SKM-1 (cell line): ENCODE measurements around the gene FOXF1.

Experiments used
- DNase-seq: peaks from one replicate; lab custom pipeline; 2025; ENCODE audit not compliant: unreplicated experiment; lab: John Stamatoyannopoulos, UW

Gene FOXF1

DNA sequence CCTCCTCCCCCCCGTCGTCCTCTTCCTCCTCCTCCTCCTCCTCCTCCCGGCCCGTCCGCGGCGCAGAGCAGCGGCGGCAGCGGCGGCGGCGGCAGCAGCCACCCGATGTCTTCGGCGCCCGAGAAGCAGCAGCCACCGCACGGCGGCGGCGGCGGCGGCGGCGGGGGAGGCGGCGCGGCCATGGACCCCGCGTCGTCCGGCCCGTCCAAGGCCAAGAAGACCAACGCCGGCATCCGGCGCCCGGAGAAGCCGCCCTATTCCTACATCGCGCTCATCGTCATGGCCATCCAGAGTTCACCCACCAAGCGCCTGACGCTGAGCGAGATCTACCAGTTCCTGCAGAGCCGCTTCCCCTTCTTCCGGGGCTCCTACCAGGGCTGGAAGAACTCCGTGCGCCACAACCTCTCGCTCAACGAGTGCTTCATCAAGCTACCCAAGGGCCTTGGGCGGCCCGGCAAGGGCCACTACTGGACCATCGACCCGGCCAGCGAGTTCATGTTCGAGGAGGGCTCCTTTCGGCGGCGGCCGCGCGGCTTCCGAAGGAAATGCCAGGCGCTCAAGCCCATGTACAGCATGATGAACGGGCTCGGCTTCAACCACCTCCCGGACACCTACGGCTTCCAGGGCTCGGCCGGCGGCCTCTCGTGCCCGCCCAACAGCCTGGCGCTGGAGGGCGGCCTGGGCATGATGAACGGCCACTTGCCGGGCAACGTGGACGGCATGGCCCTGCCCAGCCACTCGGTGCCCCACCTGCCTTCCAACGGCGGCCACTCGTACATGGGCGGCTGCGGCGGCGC is at the start of gene FOXF1:
FOXF1 (plus strand) TSS at position 63 of the 797 bp plus-strand sequence; CDS start at position 106, 43 bp downstream.
- DNase-seq = no peak

DNA sequence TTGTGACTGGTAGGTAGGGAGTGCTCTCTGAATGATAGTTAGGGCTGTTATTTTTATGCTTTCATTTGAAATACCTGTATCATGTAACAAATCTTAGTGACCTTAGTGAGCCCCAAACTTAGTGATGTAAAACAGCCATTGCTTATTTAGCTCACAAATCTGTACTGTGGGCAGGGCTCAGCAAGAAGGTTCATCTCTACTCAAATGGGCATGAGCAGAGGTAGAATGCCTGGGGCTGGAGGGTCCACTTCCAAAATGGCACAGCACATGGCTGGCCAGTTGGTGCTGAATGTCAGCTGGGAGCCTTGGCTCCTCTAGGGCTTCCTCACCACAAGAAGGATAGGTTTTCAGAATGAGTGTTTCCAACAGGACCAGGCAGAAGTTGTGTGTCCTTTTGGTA is 49.3 kb upstream of the FOXF1 start:
- DNase-seq = no peak

DNA sequence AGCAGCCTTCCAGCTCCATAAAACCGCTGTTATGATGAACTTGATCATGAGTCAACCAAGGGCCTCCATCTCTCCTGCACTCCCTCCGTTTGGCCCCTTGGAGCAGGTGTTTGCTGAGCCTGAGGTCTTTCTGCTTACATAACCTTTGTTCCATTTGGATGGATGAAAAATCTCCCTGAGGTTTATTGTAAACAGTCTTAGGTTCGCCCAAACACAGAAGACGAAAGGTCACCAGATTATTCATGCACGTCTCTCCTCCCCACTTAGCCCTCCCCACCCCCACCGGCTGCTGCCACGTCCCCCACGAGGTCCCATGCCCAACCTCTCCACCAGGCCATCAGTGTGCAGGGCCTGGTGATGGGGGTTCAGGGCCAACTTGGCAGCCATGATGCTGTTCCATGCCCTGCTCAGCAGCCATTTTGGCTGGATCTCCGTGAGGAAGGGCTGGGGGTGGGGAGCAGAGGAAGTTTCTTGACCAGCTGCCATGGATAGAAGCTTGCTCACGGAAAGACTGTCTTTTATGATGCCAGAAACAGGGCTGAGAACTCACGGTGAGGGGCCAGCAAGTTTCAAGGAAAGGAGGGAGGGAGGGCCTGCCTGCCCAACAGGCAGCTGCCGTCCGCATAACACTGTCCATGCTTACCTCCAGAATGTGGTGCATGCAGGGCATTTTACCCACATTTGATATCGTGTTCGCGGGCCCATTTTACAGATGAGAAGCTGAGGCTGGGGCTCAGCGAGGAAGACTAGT is 47.8 kb upstream of the FOXF1 start:
- DNase-seq = no peak

DNA sequence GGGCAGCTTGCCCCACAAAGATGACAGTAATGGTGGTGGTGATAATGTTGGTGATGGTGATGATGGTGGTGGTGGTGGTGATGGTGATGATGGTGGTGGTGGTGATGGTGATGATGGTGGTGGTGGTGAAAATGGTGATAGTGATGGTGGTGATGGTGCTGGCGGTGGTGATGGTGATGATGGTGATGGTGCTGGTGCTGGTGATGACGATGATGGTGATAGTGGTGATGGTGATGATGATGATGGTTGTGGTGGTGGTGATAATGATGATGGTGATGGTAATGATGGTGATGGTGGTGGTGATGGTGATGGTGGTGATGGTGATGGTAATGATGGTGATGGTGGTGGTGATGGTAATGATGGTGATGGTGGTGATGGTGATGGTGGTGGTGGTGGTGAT is 46.3 kb upstream of the FOXF1 start:
- no peak for DNase-seq

DNA sequence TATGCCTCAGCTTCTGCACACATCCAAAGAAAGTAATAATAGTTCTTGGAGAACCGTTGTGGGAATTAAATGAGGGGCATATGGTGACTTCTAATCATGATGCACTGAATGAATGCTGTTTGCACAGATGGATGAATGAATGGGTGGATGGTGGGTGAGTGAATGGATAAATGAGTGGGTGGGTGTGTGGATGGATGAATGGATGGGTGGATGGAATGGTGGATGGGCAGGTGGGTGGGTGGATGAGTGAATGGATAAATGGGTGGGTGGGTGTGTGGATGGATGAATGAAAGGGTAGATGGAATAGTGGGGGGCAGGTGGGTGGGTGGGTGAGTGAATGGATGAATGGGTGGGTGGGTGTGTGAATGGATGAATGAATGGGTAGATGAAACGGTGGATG is 44.9 kb upstream of the FOXF1 start:
- no peak for DNase-seq

DNA sequence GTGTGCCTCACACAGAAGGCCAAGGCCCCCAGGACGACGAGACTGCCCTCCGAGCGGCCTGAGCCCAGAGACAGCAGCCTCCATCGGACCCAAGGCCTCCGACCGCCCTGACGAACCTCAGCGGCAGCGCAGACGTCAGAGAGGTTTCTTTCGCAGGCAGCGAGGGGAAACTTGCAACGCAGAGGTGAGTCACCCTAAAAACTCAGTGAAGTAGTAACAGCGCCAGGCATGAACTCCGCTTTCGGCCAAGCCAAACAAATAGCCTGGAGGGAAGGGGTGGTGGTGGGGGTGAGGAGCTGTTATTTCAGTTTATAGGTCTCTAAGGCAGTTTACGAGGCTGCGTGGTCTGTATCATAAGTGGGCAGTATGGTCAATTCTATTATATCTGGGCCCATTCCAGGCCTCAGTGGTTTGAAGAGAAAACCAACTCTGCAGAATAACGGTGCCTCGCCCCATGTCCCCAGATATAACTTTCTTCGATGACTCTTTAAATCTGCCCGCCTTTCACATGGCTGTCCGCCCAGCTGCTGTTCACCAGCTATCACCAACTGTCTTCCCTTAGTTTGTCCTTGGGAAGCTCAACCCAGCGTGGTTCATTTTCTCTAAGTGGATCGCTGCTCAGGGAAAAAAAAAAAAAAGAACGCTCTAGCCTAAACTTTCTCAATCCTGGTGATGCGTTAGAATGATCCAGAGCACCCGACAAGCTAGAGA is 43.5 kb upstream of the FOXF1 start:
- no peak for DNase-seq

DNA sequence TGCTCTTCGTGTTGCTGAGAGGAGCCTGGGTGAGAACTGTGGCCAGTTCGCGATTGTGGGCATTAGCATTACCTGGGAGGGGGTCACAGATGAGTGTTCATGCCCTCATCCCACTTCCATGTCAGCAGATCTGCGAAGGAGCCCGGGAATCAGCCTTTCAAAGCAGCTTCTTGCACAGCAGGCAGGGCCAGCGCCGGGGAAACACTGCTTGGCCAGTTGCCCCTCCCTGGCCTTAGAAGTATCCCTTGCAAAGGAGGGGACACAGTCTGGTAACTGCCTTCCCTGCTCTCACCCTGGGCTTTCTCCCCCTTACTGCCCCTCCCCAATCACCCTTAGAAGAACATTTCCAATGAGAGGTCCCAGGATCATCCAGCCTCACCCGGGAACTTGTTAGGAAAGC is 42.8 kb upstream of the FOXF1 start:
- DNase-seq = no peak

DNA sequence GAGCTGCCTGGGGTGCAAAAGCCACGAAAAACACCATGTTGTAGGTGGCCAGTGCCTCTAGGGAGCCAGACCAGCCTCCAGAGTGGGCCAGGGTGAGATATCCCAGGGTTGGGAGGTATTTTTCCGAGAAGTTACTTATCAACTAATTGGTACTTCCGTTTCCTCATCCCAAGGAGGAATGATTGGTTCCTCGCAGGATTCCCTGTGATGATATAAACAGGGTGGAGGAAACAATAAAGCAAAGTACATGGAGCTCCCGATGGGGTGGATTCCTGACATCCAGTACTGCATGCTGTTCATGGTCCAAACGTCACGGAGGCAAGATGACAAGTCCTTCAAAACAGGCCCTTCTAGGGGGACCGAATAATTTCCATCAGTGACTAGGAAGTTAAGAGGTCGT is 39.4 kb upstream of the FOXF1 start:
- no peak for DNase-seq

DNA sequence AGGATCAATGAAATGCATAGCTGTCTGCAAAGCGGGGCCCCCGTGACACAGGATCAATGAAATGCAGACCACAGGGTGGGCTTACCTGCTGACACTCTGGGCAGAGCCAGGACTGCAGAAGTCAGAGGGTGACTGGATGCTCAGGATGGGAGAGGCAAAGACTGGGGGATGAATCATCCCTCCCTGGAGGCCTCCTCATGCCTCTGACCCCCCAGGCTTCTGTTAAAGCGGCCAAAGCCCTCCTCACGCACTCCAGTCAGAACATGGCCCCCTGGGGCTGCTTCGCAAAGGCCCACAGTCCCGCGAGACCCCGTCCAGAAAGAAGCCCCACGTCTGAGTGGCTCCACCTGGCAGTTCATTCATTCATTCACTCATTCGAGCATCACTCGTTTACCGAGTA is 38.4 kb upstream of the FOXF1 start:
- no peak for DNase-seq

DNA sequence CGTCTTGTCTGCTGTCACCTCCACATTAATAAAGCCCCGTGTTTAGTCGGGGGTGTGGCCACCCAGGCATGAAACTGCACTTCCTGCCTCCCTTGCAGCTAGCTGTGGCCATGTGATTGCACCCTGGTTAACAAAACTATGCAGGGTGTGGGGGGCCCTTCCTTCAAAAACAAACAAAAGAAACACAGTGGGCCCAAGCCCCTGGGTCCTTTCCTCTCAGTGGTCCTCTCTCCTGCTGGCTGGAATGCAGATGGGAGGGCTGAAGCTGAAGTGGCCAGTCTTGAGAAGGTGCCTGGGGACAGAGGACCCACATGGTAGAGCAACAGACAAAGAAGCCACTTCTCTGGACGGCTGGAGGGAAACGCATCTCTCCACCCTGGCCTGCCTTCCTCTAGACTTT is 38.0 kb upstream of the FOXF1 start:
- no peak for DNase-seq

DNA sequence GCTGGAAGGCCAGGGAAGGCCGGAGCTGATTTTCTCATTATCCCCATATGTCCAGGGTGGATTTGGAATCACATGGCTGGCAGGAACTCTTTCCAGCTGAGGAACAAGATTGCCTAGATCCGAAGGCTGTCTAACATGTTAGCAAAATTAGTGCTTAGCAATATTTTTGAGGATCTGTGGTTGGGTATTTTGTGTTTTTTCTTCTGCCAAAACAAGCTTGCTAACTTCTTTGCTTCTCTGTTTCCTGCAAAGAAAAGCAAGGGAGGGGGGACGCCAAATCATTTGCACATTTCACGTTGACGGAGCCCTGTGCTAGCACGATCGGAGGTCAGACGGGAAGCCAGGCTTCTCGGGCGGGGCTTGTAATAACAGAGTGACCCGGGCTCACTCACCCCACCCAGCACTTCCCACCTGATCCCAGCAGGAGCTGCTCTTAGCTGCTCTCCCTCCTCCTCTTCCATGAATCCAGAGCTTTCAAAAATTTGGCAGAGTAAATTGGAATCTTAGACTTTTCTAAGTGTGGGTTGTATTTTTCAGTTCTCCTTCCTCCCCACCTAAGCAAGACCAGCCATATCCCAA is 33.3 kb upstream of the FOXF1 start:
- DNase-seq = no peak

DNA sequence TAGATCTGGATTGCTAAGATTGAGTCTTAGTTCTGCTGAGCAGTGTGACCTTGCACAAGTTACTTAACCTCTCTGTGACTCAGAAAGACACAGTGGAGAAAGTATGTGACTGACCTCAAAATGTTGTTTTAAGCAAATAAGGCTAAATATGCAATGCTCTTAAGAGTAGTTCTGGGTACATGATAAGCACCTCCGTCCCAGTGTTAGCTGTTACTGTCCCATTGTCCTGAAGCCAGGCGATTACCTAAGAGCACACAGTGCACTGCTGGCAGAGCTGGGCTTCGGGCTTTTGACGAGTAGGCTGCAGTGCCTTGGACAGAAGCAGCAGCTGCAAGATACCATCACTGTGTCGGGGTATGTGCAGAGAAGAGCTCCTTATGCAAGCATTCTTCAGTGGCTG is 32.7 kb upstream of the FOXF1 start:
- no peak for DNase-seq

DNA sequence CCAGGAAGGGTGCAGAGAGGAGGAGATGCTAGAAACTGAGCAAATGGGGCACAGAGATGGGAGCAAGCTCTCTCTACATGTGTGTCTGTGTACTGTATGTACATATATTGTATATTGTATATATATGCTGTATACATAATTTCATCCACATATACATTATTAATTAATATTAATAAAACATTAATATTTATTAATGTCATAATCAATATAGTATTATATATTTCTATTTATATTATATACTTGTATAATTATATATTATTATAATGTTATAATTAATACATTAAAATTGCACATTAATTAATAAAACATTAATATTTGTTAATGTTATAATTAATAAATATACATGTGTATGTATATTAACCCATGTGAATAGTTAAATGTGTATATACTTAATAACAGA is 31.5 kb upstream of the FOXF1 start:
- DNase-seq = no peak

DNA sequence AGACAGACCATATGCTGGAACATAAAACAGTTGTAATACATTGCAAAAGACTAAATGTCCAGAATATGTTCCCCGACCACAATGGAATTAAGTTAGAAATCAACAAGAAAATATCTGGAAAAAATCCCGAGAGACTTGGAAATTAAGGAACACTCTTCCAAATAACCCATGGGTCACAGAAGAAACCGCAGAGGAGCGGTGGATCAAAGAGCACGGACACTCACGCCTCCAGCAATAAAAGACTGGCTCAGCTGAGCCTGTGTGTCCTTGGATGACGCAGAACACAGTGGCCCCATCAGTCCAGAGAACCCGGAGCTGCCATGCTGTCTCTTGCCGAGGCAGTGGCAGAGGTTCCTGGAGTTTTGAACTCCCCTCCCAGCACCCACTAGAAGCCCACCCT is 30.9 kb upstream of the FOXF1 start:
- no peak for DNase-seq

DNA sequence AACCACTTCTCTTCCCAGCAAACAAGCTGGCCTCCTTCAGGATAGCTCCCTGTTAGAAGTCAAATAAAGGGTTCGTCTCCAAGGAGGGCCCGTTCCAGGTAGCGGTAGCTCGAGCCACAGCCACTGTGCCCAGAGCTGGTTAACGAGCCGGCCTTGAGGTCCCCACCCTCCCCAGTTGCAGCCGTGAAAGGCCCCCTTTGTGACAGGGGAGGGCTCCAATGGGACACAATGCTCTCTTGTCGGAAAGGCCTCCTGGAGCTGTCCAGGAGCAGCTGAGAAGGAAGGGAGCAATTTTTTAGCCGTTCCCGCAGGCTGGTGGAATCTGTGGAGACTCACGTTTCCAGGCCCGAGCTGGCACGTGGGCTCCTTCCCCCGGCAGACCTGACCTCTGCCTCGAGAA is 29.9 kb upstream of the FOXF1 start:
- no peak for DNase-seq

DNA sequence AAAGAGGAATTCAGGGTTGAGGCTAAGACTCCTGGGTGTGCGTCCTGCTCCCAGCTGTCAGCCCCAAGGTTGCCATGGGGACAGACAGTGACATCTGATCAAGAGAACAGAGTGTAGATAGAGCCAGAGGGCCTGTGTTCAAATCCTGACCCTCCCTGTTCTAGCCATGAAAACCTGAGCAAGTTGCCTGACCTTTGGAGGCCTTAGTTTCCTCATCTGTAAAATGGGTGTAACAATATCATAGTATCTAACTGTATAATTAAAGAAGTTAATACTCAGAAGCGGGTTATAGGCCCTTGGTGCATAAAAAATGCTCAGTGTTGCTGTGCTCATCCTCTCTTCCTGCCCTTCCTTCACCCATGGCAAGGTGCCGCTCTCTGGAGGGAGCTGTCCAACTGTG is 28.7 kb upstream of the FOXF1 start:
- DNase-seq = no peak

DNA sequence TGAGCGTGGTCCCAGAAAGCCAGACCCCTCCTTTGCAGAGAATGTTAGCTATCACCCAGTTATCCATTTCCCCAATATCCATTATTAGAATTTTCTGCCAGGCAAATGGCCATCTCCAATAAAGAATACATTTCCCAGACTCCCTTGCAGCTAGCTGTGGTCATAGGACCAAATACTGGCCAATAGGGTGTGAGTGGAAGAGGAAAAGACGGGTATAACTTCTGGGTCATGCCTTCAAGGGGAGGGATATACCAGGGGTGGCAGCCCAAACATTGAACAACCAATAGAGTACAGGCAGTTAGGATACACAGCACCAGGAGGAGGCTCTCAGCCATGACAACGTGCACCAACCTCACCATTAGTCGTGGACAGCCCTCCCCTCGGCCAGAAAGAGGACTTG is 26.1 kb upstream of the FOXF1 start:
- DNase-seq = no peak

DNA sequence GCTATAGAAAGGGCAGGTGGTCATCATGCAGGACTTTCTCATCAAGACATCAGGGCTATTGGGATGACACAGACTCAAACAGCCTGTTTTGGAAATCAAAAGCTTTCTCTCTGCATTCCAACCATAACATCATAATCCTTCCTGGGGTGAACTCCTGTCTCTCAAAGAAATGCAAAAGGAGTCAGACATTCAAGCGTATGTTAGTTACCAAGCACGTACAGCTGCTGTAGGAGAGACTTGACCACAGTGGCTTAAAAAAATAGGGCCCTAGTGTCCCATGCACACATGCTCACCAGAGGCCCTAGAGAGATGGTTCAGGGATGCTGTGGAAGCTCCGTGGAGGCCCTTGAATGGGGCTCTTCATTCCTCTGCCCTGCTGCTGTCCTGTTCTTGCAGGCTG is 24.6 kb upstream of the FOXF1 start:
- DNase-seq = no peak

DNA sequence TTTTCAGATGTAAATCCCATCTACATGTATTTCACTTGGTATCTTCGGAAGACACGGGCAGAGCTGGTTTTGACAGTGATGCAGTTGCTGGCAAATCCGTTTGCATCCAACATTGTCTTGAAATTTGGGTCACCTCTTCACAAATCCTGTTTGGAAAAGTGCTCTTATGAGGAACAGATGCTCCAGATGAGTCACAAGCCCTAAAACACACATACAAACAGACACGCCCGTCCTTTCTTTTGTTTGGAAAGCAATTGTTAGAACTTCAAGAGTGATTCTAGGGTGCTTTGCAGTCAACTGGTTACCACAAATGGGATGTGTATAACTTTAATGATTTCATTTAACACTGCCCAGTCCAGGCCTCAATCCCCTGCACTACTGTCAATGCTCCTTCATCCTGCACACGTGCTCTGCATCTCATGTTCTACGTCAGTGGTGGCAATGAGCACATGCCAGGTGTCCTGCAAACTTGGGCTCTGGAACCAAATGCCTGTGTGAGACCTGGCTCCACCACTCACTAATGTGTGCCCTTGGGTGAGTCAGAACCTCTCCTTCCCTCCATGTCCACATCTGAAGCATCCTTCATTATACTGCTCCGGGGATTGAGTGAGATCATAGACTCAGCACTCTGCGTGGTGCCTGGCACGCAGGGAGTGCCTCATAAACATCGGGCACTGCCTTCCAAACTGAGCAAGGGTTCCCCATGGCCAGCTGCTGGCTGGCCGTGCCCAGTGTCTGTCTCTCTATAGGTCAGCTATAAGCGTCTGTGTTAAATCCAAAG is 19.3 kb upstream of the FOXF1 start:
- no peak for DNase-seq

DNA sequence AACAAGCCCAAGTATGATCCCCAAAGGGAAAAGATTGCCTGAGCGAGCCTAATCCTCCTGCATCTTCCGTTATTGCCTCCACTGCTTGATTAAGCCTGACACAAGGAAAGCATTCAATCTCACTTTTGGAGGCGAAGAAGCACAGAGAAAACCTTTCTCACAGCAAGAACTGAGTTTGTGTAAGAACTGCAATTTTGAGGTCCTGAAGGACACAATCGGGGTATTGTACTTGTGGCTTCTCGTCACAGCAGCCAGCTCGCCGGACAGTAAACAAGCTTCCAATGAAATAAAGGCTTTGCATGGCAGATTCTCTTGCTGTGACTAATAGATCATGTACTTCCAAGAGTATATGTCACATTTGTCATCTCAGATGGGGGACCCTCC is 18.7 kb upstream of the FOXF1 start:
- no peak for DNase-seq
